DOHH2 (cell line): ENCODE results near the gene DNASE1L2.

Source experiments
- H3F3A ChIP-seq: fragments of 200-600 bp; sonication (generic), shearing (Covaris generic); 2 replicates; pipeline ENCODE4 v1.6.0; 2016; ENCODE audit warnings: antibody characterized with exemption, mild to moderate bottlenecking; ENCODE audit not compliant: control insufficient read depth, insufficient read depth
- H3K27ac ChIP-seq: fragments of 200-600 bp; sonication (generic); 2 replicates; pipeline ENCODE4 v1.5.1; 2014; ENCODE audit warnings: low read depth, mild to moderate bottlenecking, low read length, moderate library complexity
- H3K27me3 ChIP-seq: fragments of 200-600 bp; sonication (generic); 2 replicates; pipeline ENCODE4 v1.6.1; 2014; ENCODE audit warnings: mild to moderate bottlenecking, low read length, mixed read lengths; ENCODE audit not compliant: control insufficient read depth
- H3K36me3 ChIP-seq: fragments of 200-600 bp; sonication (generic); 2 replicates; pipeline ENCODE4 v1.6.1; 2014; ENCODE audit warnings: mild to moderate bottlenecking, low read length, moderate library complexity, mixed read lengths; ENCODE audit not compliant: control insufficient read depth
- H3K4me1 ChIP-seq: fragments of 200-600 bp; sonication (generic); 2 replicates; pipeline ENCODE4 v1.6.1; 2014; ENCODE audit warnings: mild to moderate bottlenecking, low read length, mixed read lengths; ENCODE audit not compliant: control insufficient read depth
- H3K4me2 ChIP-seq: fragments of 200-600 bp; sonication (generic); 2 replicates; pipeline ENCODE4 v1.6.0; 2014; ENCODE audit warnings: mild to moderate bottlenecking, low read length, moderate library complexity
- H3K4me3 ChIP-seq: fragments of 200-600 bp; sonication (generic); 2 replicates; pipeline ENCODE4 v1.5.1; 2014; ENCODE audit warnings: mild to moderate bottlenecking, low read length, mixed read lengths
- H3K79me2 ChIP-seq: fragments of 200-600 bp; sonication (generic); 2 replicates; pipeline ENCODE4 v1.6.1; 2014; ENCODE audit warnings: mild to moderate bottlenecking, low read length, mixed read lengths; ENCODE audit not compliant: control insufficient read depth
- H3K9me2 ChIP-seq: fragments of 200-600 bp; sonication (generic); replicated peaks from 2 replicates; pipeline ENCODE4 v1.6.1; 2014; ENCODE audit warnings: mild to moderate bottlenecking, low read length, mixed read lengths; ENCODE audit not compliant: control insufficient read depth
- H3K9me3 ChIP-seq: fragments of 200-600 bp; sonication (generic); 2 replicates; pipeline ENCODE4 v1.6.1; 2014; ENCODE audit warnings: antibody characterized with exemption, low read length, mixed read lengths; ENCODE audit not compliant: control insufficient read depth, insufficient read depth
- H4K20me1 ChIP-seq: fragments of 200-600 bp; sonication (generic); 2 replicates; pipeline ENCODE4 v1.6.0; 2014; ENCODE audit warnings: low read depth, mild to moderate bottlenecking, antibody characterized with exemption, low read length, moderate library complexity; ENCODE audit not compliant: control insufficient read depth, insufficient read depth
- CTCF ChIP-seq: fragments of 200-600 bp; sonication (generic); IDR thresholded peaks from one replicate; pipeline ENCODE4 v1.5.1; 2014; ENCODE audit warnings: antibody characterized with exemption, mild to moderate bottlenecking, low read depth, low read length; ENCODE audit not compliant: poor library complexity, severe bottlenecking
- EZH2phosphoT487 ChIP-seq: fragments of 200-600 bp; sonication (generic); IDR thresholded peaks from 2 replicates; pipeline ENCODE4 v1.6.1; 2017; ENCODE audit warnings: borderline replicate concordance, mild to moderate bottlenecking, antibody characterized with exemption, low read length, moderate library complexity, mixed read lengths

Gene DNASE1L2

GRCh38 chr16:2232094-2232990, 3.9 kb upstream of the DNASE1L2 start:
- H3K4me3 ChIP-seq, result no peak overlapping the region
- no peak overlapping the region for H3K4me2 ChIP-seq
- no peak for TF ChIP-seq EZH2phosphoT487
- TF ChIP-seq CTCF, result no peak
- no peaks in the 10 kb centered on the region for H4K20me1 ChIP-seq
- no peaks in the 10 kb centered on the region for H3K9me2 ChIP-seq
- H3K79me2 ChIP-seq, result peaks cover 14% of the 10 kb centered on the region
- H3K27me3 ChIP-seq, result no peaks in the 10 kb centered on the region
- H3K36me3 ChIP-seq, result peaks cover 64% of the 10 kb centered on the region
- no peaks in the 10 kb centered on the region for H3K9me3 ChIP-seq
- H3K27ac ChIP-seq, result no peak overlapping the region
- H3K4me1 ChIP-seq, result no peaks in the 10 kb centered on the region
- no peaks in the 10 kb centered on the region for H3F3A ChIP-seq

- H3K27ac ChIP-seq, result no peak overlapping the region
- peaks cover 8% of the 10 kb centered on the region for H3K79me2 ChIP-seq
- TF ChIP-seq CTCF (no peak), EZH2phosphoT487 (no peak)
- H3K9me2 ChIP-seq, result no peaks in the 10 kb centered on the region
- no peaks in the 10 kb centered on the region for H3F3A ChIP-seq
- no peaks in the 10 kb centered on the region for H3K4me1 ChIP-seq
- H4K20me1 ChIP-seq, result no peaks in the 10 kb centered on the region
- no peak overlapping the region for H3K4me2 ChIP-seq
- no peaks in the 10 kb centered on the region for H3K9me3 ChIP-seq
- H3K36me3 ChIP-seq, result peaks cover 60% of the 10 kb centered on the region
- no peaks in the 10 kb centered on the region for H3K27me3 ChIP-seq
- H3K4me3 ChIP-seq, result no peak overlapping the region
Observed at GRCh38 chr16:2233046-2233775, 3.0 kb upstream of the DNASE1L2 start.

- no peaks in the 10 kb centered on the region for H3K9me2 ChIP-seq
- H3K9me3 ChIP-seq, result no peaks in the 10 kb centered on the region
- H3K27me3 ChIP-seq, result no peaks in the 10 kb centered on the region
- no peaks in the 10 kb centered on the region for H3K4me1 ChIP-seq
- no peaks in the 10 kb centered on the region for H3K79me2 ChIP-seq
- TF ChIP-seq CTCF (no peak), EZH2phosphoT487 (no peak)
- no peak overlapping the region for H3K4me3 ChIP-seq
- H3K27ac ChIP-seq, result no peak overlapping the region
- 0 out of 2 replicates have a peak, but pooled peaks cover under 1% of the 10 kb centered on the region for H3F3A ChIP-seq
- no peak overlapping the region for H3K4me2 ChIP-seq
- no peaks in the 10 kb centered on the region for H4K20me1 ChIP-seq
- H3K36me3 ChIP-seq, result peaks cover 57% of the 10 kb centered on the region
Observed at GRCh38 chr16:2233872-2234812, 2.1 kb upstream of the DNASE1L2 start.
